SH-SY5Y (cell line): Measurements from ENCODE around the gene SMARCAL1.

Experiments
- GATA2 ChIP-seq: IDR thresholded peaks from 2 replicates; pipeline ENCODE4 v1.6.1; 2011; ENCODE audit warnings: mild to moderate bottlenecking, low read depth, low read length
- GATA3 ChIP-seq: IDR thresholded peaks from 2 replicates; pipeline ENCODE4 v1.6.1; 2011; ENCODE audit warnings: low read depth, mild to moderate bottlenecking, low read length, moderate library complexity

Gene SMARCAL1

DNA sequence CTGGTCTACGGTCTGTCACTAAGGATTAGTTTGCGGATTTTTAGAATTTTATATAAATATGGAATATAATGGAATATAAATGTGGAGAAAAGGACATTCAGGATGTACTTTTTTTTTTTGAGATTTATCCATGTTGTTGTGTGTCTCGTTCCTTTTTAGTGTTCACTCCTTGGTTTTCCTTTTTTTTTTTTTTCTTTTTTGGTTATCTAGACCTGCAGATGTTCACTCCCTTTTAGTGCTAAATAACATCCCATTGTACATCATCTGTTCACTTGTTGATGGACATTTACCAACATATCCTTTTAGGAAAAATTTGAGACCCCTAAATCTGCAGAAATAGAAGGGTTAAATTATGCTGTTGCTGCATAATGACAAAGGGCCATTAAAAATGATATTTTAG, 60.9 kb downstream of the SMARCAL1 start:
- TF ChIP-seq GATA2 (no peak), GATA3 (no peak)

DNA sequence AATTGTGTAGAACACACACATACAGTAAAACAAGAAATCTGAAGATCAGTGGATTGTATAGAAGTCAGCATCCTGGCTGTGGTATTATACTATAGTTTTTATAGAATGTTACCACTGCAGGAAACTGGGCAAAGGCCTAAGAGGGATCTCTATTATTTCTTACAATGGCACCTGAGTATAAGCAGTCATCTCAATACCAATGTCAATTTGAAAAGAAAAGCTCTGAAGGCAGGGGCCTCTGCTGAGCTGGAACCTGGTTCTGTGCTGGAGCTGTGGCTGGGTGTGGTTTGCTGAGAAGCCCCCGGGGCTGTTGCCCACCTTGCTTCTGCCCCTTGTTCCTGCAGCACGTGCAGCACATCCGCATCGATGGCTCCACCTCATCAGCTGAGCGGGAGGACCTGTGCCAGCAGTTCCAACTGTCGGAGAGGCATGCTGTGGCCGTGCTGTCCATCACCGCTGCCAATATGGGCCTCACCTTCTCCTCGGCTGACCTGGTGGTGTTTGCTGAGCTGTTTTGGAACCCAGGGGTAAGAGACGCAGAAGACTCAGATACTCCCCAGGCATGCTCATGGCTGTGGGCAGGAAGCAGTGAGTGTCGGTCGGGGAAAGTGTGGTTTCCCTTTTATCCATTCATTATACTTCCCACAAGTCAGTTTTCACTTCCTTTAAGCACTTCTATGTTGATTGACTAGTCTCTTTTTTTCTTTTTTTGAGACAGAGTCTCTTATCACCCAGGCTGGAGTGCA, 62.8 kb downstream of the SMARCAL1 start:
- TF ChIP-seq GATA3: no peak
- no peak for TF ChIP-seq GATA2

DNA sequence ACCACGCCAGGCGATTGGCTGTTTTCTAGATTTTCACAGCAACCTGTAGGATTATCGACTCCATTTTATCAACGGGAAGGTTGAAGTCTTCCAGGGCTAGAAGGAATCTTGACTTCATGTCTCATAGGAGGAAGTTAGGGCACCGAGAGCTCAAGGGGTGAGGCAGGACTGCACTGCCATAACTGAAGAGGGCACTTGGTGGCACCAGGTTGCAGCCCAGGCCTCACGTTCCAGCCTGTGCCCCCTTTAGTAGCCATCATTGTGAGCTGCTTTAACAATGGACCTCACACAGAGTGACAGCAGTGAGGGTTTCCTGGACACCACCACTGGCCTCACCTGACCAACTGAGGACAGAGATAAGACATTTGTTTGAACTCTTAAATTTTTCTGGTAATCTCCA, 63.5 kb downstream of the SMARCAL1 start:
- TF ChIP-seq GATA3 (no peak), GATA2 (no peak)

DNA sequence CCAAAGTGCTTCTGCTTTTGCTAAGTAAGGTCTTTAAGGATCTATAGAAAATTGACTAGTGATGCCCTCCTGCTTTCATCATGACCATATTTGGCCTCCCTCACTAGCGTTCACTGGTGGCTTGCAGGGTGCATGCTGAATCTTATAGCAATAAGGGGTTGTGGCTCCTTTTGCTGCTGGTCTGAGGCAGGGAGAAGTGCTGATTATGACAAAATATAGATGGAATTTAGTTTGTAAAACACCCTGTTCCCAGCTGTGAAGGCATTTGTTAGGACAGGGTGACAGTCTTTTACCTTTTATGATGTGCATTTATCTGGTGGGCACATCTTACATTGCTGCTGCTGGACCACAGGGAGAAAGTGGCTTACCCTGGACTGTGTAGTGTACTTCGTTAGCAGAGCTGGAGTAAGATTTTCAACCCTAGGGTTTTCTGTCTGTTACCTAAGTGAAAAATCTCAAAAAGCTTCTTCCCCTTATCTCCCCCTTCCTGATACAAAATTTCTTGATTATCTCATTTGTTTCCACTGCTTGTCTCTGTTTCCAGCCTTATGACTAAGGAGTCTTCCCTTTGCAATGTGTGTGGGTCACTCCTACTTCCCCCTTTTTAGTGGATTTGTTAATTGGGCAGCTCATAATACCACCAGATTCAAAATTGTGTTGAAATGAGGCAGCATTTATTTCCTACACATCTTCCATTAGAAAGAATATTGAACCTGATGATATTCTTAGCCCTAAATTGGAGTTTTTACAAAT, 65.2 kb downstream of the SMARCAL1 start:
- TF ChIP-seq GATA2: no peak
- TF ChIP-seq GATA3: no peak

DNA sequence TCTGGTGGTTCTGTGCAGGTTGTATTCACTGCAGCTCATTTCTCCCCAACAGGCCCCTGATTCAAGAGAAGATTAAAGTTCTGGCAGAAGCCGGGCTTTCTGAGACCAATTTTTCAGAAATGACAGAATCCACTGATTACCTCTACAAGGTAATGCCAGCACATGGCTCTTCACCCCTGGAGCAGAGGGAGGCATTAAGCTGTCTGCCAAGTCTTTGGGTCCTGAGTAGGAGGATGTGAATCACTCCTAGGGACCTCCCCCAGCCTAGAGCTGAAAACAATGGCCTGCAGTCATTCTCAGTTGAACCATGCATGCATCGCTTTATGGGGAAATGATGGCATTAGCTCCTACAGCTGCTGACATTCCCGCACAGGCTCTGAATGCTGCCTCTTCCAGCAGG, 65.9 kb downstream of the SMARCAL1 start:
- peak; percentile 67; the same call in 1 of the 2 replicates for TF ChIP-seq GATA2
- no peak for TF ChIP-seq GATA3

DNA sequence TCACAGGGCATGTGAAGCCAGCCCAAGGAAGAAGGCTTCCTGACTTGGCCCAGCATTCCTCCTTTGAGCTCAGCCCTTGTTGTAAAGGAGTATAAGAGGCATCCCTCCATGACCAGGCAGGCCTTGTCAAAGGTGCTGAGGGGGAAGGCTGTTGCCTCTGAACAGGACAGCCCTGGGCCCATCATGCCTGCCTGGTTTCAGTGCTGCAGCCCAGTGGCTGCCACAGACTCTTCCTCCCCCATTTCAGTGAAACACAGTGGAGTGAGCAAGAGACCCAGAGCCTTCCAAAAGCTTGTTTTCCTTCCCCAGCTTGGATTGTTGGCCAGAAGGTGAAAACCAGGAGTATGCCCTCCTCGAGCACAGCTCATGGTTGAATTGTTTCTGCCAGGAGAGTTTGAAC, 66.5 kb downstream of the SMARCAL1 start:
- TF ChIP-seq GATA3 (no peak), GATA2 (no peak)

DNA sequence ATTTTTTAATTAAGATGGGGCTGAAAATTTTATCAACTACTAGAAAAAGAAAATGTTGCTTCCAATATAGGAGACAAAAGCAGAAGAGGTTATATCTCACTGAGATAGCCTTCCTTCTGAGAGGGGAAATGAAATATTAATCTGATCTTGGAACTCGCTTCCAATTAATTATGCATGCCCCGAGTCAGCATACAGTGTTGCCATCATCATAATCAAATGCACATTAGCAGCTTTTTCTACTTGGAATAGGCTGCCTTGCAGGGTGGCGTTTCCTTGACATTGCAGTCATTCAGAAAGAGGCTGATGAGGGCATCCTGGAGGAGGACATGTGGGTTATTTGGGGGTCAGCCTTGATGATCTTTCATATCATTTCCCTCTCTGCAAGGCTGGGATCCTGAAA, 67.9 kb downstream of the SMARCAL1 start:
- no peak for TF ChIP-seq GATA2
- TF ChIP-seq GATA3: no peak

DNA sequence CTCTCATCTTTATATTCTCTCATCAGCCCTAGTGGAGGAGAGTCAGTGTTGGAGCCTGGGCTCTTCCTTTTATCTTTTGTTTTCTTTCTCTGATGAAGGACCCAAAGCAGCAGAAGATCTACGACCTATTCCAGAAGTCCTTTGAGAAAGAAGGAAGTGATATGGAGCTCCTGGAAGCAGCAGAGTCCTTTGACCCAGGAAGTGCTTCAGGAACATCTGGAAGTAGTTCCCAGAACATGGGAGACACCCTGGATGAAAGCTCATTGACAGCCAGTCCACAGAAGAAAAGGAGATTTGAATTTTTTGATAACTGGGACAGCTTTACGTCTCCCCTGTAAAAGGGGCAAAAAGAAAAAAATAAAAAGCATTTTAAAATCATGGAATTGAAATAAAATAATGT, 70.4 kb downstream of the SMARCAL1 start:
- no peak for TF ChIP-seq GATA2
- no peak for TF ChIP-seq GATA3

DNA sequence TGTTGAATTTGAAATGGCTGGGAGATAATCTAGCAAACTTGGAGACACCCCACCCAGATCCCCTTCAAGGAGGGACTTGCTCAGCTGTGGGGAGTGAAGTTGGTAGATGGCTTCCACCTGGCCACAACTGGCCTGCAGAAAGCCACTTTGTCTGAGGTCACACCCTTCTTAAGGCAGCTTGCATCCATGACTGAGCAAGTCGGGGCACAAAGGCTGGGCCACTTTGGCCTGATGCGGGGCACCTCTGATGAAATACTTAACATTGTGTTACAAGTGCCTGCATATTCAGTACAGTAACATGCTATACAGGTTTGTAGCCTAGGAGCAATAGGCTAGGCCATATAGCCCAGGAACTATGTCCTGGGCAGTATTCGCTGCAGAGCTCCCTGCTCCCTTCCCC, 73.0 kb downstream of the SMARCAL1 start:
- TF ChIP-seq GATA2 (no peak), GATA3 (no peak)

DNA sequence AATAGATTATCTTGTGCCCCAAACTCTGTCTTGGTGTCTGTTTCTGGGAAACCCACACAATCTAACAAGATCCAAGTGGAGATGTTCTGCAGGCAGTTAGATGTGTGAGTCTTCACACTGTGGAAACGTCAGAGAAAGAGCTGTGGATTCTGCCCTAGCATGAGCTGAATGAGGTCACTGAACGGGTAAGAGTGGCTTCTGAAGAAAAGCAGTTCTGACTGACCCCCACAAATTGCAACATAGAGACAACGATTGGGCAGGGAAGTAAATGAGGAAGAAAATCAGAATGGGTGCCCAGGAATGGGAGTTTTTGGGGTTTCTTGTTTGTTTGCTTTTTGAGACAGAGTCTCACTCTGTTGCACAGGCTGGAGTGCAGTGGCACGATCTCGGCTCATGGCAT, 73.5 kb downstream of the SMARCAL1 start:
- no peak for TF ChIP-seq GATA3
- no peak for TF ChIP-seq GATA2

DNA sequence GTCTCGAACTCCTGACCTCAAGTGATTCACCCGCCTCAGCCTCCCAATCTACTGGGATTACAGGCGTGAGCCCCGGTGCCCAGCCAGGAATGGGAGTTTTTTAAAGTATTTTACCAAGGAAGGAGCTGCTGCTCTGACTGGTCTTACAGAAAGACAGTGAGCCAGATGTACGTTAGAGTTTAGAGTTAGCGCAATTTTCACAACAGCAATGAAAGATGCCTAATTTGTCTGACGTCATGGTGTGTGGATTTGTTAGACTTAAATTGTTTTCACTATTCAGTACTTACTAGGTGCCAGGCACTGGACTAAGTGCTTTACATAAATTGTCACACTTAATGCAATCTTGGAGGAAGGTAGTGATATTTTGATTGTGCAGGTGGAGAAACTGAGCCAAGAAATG, 74.0 kb downstream of the SMARCAL1 start:
- TF ChIP-seq GATA3 (no peak), GATA2 (no peak)

DNA sequence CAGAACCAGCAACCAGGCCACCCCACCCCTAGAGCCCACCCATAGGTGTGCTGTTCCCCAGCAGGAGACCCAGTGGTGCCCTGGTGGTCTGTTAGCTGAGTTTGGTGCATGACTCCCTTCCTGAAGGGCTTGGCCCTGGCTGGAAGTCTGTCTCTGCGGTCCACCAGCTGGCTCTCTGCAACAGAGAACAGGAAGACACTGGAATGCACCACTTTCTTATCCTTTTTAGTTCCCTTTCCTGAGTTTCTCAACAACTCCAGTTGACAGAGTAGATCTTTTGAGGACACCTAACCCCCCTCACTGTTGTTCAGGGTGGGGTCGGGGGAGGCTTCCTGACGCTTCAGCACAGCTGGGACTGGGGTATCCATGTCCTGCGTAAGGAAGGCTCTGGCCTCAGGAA, 74.4 kb downstream of the SMARCAL1 start:
- no peak for TF ChIP-seq GATA2
- no peak for TF ChIP-seq GATA3

DNA sequence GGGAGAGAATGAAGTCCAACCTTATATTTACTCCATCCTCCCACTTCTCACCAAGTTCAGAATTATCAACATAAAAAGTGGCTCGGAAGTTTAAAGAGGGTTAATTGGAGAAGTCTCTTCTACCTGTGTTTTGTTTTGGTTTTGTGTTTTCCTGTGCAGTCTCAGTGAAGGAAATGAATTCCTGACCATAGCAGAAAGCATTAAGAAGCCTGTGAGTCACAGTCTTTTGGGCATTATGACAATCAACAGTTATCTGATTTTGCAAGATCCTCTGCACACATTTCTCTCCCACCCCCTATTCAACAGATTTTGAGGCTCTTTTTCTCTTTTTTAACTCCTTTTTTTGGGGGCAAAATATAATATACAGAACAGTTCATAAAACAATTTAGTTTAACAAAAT, 77.8 kb downstream of the SMARCAL1 start:
- TF ChIP-seq GATA3 (no peak), GATA2 (no peak)

DNA sequence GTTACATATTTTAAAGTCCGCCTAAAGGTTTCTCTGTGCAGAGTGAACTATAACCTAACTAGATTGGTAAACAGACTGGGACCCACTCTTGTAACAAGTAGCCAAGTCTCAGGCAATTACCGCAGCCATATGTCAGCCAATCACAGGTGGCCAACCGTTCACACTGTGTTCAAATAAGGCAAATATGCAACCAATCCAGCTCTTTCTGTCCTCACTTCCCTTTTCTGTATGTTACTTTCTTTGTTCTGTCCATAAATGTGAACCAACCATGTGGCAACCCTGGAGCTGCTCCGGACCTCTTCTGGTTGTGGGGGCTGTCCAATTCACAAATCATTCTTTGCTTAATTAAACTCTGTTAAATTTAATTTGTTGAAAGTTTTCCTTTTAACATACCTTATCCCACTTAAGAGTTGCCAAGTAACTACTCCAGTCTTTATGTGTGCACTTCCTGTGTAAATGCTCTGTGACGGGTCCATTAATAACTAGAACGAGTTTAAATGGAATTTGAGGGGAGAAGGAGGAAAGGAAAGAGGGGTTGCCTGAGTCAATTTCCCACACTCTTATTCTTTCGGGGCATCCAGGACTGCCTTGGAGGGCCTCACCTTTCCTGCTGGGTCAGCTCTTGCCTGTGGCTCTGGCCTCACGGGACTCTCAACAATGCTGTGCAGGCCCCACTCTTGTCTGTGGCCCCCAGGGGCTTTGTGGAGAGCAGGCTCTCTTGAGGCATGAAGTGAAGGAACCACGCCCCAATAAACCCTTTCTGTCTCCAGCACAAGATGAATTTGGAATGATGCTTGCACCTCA, 79.7 kb downstream of the SMARCAL1 start:
- TF ChIP-seq GATA3: no peak
- TF ChIP-seq GATA2: no peak
